Endothelial cell of umbilical vein (primary cell): ENCODE data around the gene ANKRD23. TPM values are rescaled to one million over a fixed set of nuclear protein-coding genes. Genes with fewer than 3 reads are reported as not detected.

Experiments used
- BruUV-seq: library from RNA; stranded (reverse); fragments of 400-500 nt; replicated peaks from 2 replicates; lab custom pipeline; 2021; lab: Mats Ljungman, UMichigan
- CTCF ChIA-PET: fragments of 300-600, 350-600 bp; sonication (Branson Sonifier 250); formaldehyde crosslinking; loops from one replicate; lab custom pipeline; 2021; ENCODE audit warnings: antibody characterized with exemption, inconsistent platforms; lab: Charles Lee
- POLR2A ChIA-PET: fragments of 300-600, 350-600 bp; sonication (Branson Sonifier 250); formaldehyde crosslinking; loops from one replicate; lab custom pipeline; 2021; ENCODE audit warnings: antibody characterized with exemption, inconsistent platforms; lab: Charles Lee
- DNase-seq: peaks from one replicate; pipeline ENCODE4 v3.0.0-alpha.2; 2011; ENCODE audit warnings: low read depth, low spot score
- FAIRE-seq: peaks from 2 replicates; lab custom pipeline; 2011; peaks lifted over from hg19 to GRCh38; lab: Jason Lieb, UNC
- H2AFZ ChIP-seq: 2 replicates; pipeline ENCODE4 v1.6.0; 2012; ENCODE audit warnings: low read depth, low read length, control low read depth, inconsistent platforms
- H3K27ac ChIP-seq: 2 replicates; pipeline ENCODE4 v1.5.1; 2011; ENCODE audit warnings: low read depth, mild to moderate bottlenecking, control low read depth, low read length, moderate library complexity; ENCODE audit not compliant: insufficient read depth
- H3K27me3 ChIP-seq, 2 experiments: 2 replicates each; pipeline versions ENCODE4 v1.6.0 to v1.6.1; 2011; ENCODE audit warnings: low read length in 2 of 2, mixed read lengths in 1 of 2; ENCODE audit not compliant: control insufficient read depth in 2 of 2, insufficient read depth in 2 of 2
- H3K36me3 ChIP-seq, 2 experiments: 2 replicates in 1 of 2; 3 replicates in 1 of 2; pipeline ENCODE4 v1.5.1; 2011; ENCODE audit warnings: low read length in 2 of 2, mild to moderate bottlenecking in 1 of 2, moderate library complexity in 1 of 2; ENCODE audit not compliant: control insufficient read depth in 2 of 2, insufficient read depth in 2 of 2; ENCODE audit errors: extremely low read depth in 1 of 2
- H3K4me1 ChIP-seq: 3 replicates; pipeline ENCODE4 v1.5.1; 2011; ENCODE audit warnings: mild to moderate bottlenecking, low read length; ENCODE audit not compliant: control insufficient read depth, insufficient read depth; ENCODE audit errors: extremely low read depth
- H3K4me2 ChIP-seq: 2 replicates; pipeline ENCODE4 v1.6.1; 2011; ENCODE audit warnings: low read length, control low read depth, mixed read lengths; ENCODE audit not compliant: insufficient read depth
- H3K4me3 ChIP-seq, 3 experiments: fragments of 200-600 bp in 1 of 3; sonication (generic), shearing (Covaris generic) in 1 of 3; replicated peaks in 1 of 3; 2 replicates each; pipeline ENCODE4 v1.5.1; 2011 to 2016; ENCODE audit warnings: control low read depth in 3 of 3, low read length in 3 of 3, mild to moderate bottlenecking in 2 of 3, inconsistent platforms in 1 of 3, low read depth in 1 of 3, moderate library complexity in 1 of 3; ENCODE audit not compliant: insufficient read depth in 1 of 3
- H3K79me2 ChIP-seq: 2 replicates; pipeline ENCODE4 v1.6.0; 2012; ENCODE audit warnings: low read length, inconsistent platforms; ENCODE audit not compliant: control insufficient read depth, insufficient read depth
- H3K9ac ChIP-seq: replicated peaks from 2 replicates; pipeline ENCODE3; 2011; ENCODE audit warnings: low read length, control low read depth; ENCODE audit not compliant: insufficient read depth; ENCODE audit errors: extremely low read depth
- H3K9me1 ChIP-seq: replicated peaks from 3 replicates; pipeline ENCODE4 v1.6.0; 2011; ENCODE audit warnings: mild to moderate bottlenecking, low read length; ENCODE audit not compliant: control insufficient read depth, insufficient read depth; ENCODE audit errors: extremely low read depth
- H3K9me3 ChIP-seq: replicated peaks from 2 replicates; pipeline ENCODE4 v1.5.1; 2012; ENCODE audit warnings: low read length, inconsistent platforms; ENCODE audit not compliant: control insufficient read depth, insufficient read depth
- H4K20me1 ChIP-seq: replicated peaks from 2 replicates; pipeline ENCODE3; 2011; ENCODE audit warnings: mild to moderate bottlenecking, low read length; ENCODE audit not compliant: control insufficient read depth, insufficient read depth; ENCODE audit errors: extremely low read depth
- EZH2 ChIP-seq: IDR thresholded peaks from 2 replicates; pipeline ENCODE4 v1.6.1; 2012; ENCODE audit warnings: borderline replicate concordance, low read depth, mild to moderate bottlenecking, moderate library complexity, low read length, inconsistent platforms; ENCODE audit not compliant: severe bottlenecking
- FOS ChIP-seq: IDR thresholded peaks from 2 replicates; pipeline ENCODE4 v1.6.1; 2011; ENCODE audit warnings: mild to moderate bottlenecking, low read length, moderate library complexity, borderline replicate concordance; ENCODE audit not compliant: insufficient read depth
- GATA2 ChIP-seq: IDR thresholded peaks from 2 replicates; pipeline ENCODE4 v1.7.0; 2011; ENCODE audit warnings: low read depth, mild to moderate bottlenecking, moderate library complexity, mixed read lengths, low read length; ENCODE audit not compliant: insufficient read length, insufficient read depth
- JUN ChIP-seq: IDR thresholded peaks from 2 replicates; pipeline ENCODE4 v1.6.1; 2011; ENCODE audit warnings: borderline replicate concordance, low read depth; ENCODE audit not compliant: insufficient read length, insufficient read depth
- MAX ChIP-seq: IDR thresholded peaks from 2 replicates; pipeline ENCODE4 v1.6.1; 2011; ENCODE audit not compliant: insufficient read depth, insufficient read length
- MYC ChIP-seq: IDR thresholded peaks from one replicate; pipeline ENCODE4 v1.6.1; 2011; ENCODE audit warnings: mild to moderate bottlenecking, low read depth, low read length
- POLR2A ChIP-seq: IDR thresholded peaks from 2 replicates; pipeline ENCODE4 v1.6.1; 2012; ENCODE audit warnings: low read depth, mild to moderate bottlenecking, control low read depth, low read length
- POLR2AphosphoS5 ChIP-seq: IDR thresholded peaks from 2 replicates; pipeline ENCODE4 v1.6.1; 2012; ENCODE audit warnings: low read depth, mild to moderate bottlenecking, control low read depth, low read length, moderate library complexity; ENCODE audit not compliant: insufficient read depth
- dilution Hi-C: fragments of 300-500 bp; cut with MboI; formaldehyde crosslinking; loops from one replicate; pipeline ENCODE4 v1.15.0; 2019; ENCODE audit warnings: low sequenced_read_pairs; ENCODE audit not compliant: extremely low pct_ligation_motif_present
- intact Hi-C: fragments of 100-400 bp; cut with micrococcal nuclease; formaldehyde crosslinking; loops from one replicate; pipeline ENCODE4 v1.10.0; 2022
- polyA plus RNA-seq, 4 experiments: library from polyadenylated mRNA; depleted of rRNA in 3 of 4; stranded (reverse) in 3 of 4; unstranded in 1 of 4; fragments of >200 nt; gene quantifications; 2 replicates each; pipeline versions ENCODE4 v1.2.1 to v1.2.3, GENCODE V29; 2011 to 2012; ENCODE audit warnings: missing spikeins in 1 of 4
- total RNA-seq: library from RNA; stranded (reverse); gene quantifications from 2 replicates; pipeline ENCODE4 v1.2.3, GENCODE V29; 2021

Gene ANKRD23
- total and polyA plus RNA-seq, 2 donors (not counting 3 experiments of a cell fraction or from before 2014, with no cell fraction given) = 1.7 to 3.6 TPM

- Histone ChIP-seq H3K9me3 (no peaks in the 10 kb centered on the region), H3K4me3 (no peak overlapping the region), H3K27me3 (no peaks in the 10 kb centered on the region), H3K9me1 (no peaks in the 10 kb centered on the region), H3K36me3 (no peaks in the 10 kb centered on the region), H3K9ac (no peak overlapping the region), H3K79me2 (no peaks in the 10 kb centered on the region), H3K27ac (no peak overlapping the region), H4K20me1 (no peaks in the 10 kb centered on the region), H2AFZ (no peak overlapping the region), H3K4me1 (no peaks in the 10 kb centered on the region), H3K4me2 (no peak overlapping the region)
- BruUV-seq = no TSS peak
- FAIRE-seq (no peak), DNase-seq (no peak)
- dilution Hi-C loops = no loop called here
- POLR2A ChIA-PET = interaction anchor here (1.0 kb wide), 1 partner anchor 15 kb away, joined by 3 read pairs; the partner anchor contains the start of gene ANKRD39
- intact Hi-C loops = no loop called here
- no peak for TF ChIP-seq POLR2AphosphoS5
- no peak for TF ChIP-seq MYC
- TF ChIP-seq MAX = no peak
- no peak for TF ChIP-seq GATA2
- TF ChIP-seq JUN = no peak
- no peak for TF ChIP-seq FOS
- no peak for TF ChIP-seq POLR2A
- no peak for TF ChIP-seq EZH2
- CTCF ChIA-PET = interaction anchor here (0.8 to 1.0 kb wide), 2 partner anchors 10 to 77 kb away, joined by 3 read pairs; no protein-coding TSS in a partner anchor
Measured at GRCh38 chr2:96841701-96842495, 1.9 kb downstream of the ANKRD23 start.
